ENCODE measurements around the gene PIP4K2A.

DNA sequence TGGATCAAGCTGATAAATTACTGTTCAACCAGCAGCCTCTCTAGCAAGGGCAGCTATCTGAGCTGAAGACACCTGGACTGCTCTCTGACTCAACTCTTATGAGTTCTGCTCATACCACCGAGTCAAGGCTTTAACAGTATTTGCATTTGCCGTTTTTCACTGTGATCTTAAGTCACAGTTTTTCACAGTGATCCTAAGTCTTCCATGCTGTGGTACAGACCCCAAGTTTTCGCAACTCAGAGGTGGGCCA is 31.3 kb downstream of the PIP4K2A start:
- no peak for TF ChIP-seq ZNF274 (IDR thresholded peaks at IDR 0.05; ENCODE audit: low read depth, low read length)
- TF ChIP-seq YY1 (IDR thresholded peaks at IDR 0.05; ENCODE audit: insufficient read depth, insufficient read length): no peak
